Activated T-helper 17 cell treated with anti-CD3 and anti-CD28 coated beads, Interleukin-2, amount 50 U/mL, for 72 hours (primary cell): ENCODE measurements around the gene RNF181. TPM values are rescaled to one million over a fixed set of nuclear protein-coding genes. Genes with fewer than 3 reads are reported as not detected.
A peak's percentile ranks its signal among the peaks of the same experiment; 100 is the strongest.
"Not testable (repeated sequence)": the region's sequence is repeated elsewhere in the genome, so short reads cannot be mapped to it uniquely, and the experiment has no call there.

Source experiments
- ATAC-seq: fragments of 150-1000 bp; cut with Tn5 transposase; replicated peaks from 2 replicates; pipeline ENCODE4 v1.10.0; 2021; ENCODE audit warnings: mild to moderate bottlenecking, moderate library complexity
- H3K27ac Mint-ChIP-seq: one replicate; pipeline ENCODE4 v1.8.0; 2022; ENCODE audit warnings: mixed read lengths
- H3K27me3 Mint-ChIP-seq: one replicate; pipeline ENCODE4 v1.8.0; 2022; ENCODE audit warnings: mixed read lengths
- H3K36me3 Mint-ChIP-seq: one replicate; pipeline ENCODE4 v1.8.0; 2022; ENCODE audit warnings: low read depth, mild to moderate bottlenecking, mixed read lengths
- H3K4me1 Mint-ChIP-seq: one replicate; pipeline ENCODE4 v1.8.0; 2022; ENCODE audit warnings: mixed read lengths
- H3K4me3 Mint-ChIP-seq: one replicate; pipeline ENCODE4 v1.8.0; 2022; ENCODE audit warnings: mild to moderate bottlenecking, mixed read lengths
- H3K9me3 Mint-ChIP-seq: one replicate; pipeline ENCODE4 v1.8.0; 2022; ENCODE audit warnings: mixed read lengths
- total RNA-seq, 2 donors: library from RNA; stranded (reverse); gene quantifications; one replicate each; pipeline ENCODE4 v1.2.3, GENCODE V29; 2022

The RNF181 gene
- total RNA-seq, 2 donors from 2014 or later = 116 to 156 TPM

DNA sequence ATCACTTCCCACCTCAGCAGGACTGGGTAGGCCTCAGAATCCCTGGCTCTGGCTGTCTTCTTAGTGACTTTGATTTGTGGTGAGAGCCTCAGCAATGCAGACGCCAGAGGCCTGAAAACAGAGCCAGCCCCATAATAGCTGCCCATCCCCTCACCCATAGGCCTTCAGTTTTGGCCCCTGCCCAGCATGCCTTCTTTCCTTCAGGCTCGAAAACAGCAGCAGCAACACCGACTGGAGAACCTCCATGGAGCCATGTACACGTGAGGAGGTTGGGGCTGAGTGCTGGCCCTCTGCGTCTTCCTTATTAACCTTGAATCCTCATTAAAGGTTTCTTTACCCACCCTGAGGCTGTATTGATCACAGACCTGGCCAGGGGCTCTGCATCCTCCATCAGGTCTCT, 1.7 kb downstream of the RNF181 start:
- Mint-ChIP-seq H3K27me3 (no peaks in the 10 kb centered on the region), H3K36me3 (peaks cover 45% of the 10 kb centered on the region), H3K27ac (no peak overlapping the region)

DNA sequence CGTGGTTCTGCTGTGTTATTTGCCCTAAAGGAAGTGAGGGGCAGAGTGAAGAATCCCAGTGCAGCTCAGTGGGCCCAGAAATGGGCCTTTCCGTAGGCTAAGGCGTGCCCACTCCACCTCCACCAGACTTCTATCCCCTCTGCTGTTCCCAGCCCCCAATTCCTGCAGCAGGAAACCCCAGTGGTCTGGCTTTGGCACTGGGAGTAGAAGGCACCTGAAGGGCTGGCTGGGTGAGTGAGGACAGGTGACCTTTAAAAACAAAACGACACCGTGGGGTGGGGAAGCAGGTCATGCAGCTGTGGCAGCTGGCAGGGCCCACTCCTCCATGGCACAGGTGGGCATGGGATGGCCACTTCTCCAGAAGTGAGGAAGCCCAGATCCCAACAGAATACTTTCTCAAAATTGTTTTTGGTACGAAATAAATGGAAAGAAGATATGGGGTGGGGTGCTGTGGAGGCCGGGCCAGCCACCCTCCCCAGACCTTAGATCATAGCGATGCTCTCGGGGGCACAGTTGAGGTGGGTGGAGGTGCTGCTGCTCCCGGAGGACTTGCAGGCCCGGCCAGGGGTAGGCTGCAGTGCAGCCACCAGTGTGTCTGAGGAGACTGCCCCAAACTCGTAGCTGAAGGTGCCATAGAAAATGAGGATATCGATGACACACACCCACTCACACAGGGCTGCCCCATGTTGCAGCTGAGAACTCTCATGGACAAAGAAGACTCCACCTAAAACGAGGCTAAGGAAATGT, 3.2 kb downstream of the RNF181 start:
- H3K4me3 Mint-ChIP-seq = no peak overlapping the region
- no peak for ATAC-seq
- H3K36me3 Mint-ChIP-seq = peaks cover 45% of the 10 kb centered on the region
- H3K27ac Mint-ChIP-seq = no peak overlapping the region
- H3K4me1 Mint-ChIP-seq = peaks cover 22% of the 10 kb centered on the region
- no peaks in the 10 kb centered on the region for H3K9me3 Mint-ChIP-seq
- H3K27me3 Mint-ChIP-seq = no peaks in the 10 kb centered on the region

More for the DNA sequence above, 1.7 kb downstream of the RNF181 start:
- H3K4me1 Mint-ChIP-seq = peaks cover 15% of the 10 kb centered on the region
- ATAC-seq = no peak
- no peaks in the 10 kb centered on the region for H3K9me3 Mint-ChIP-seq
- peak overlapping the region; percentile 100 for H3K4me3 Mint-ChIP-seq

DNA sequence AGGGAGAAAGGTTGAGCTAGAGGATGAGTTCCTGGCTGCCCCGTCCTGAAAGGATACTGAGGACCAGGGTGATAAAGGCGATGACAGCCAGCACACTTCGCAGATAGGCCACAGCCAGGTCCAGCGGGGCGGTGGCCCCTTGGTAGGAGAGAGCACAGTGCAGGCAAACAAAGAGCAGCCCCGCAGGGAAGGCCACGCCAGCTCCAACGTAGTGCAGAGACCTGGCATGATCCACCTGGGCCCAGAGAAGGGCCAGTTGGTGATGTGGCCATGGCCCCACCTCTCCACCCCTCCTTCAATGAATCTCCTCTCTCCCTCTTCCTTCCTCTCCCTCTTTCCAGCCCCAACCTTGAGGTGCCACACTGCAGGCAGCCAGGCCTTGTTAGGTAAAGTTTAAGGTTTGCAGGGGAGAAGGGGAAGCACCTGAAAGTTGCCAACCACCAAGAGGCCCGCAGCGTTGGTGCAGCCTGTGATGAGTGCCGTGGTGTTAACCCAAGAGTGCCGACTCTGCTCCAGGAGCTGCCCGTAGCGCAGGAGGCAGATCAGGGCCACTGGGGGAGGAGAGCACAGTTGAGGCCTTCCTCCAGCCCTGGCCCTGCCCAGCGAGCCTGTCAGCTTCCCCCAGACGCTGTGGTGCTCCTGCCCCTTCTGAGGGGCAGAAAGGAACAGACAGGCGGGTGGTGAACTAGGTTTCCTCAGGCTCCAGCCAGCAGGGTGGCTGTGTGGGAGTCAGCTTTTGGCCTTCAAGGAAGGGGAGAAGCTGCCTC, 4.1 kb downstream of the RNF181 start:
- Mint-ChIP-seq H3K27ac (peak overlapping the region; percentile 38), H3K9me3 (no peaks in the 10 kb centered on the region), H3K27me3 (no peaks in the 10 kb centered on the region), H3K4me1 (peaks cover 20% of the 10 kb centered on the region), H3K4me3 (no peak overlapping the region), H3K36me3 (peaks cover 43% of the 10 kb centered on the region)
- ATAC-seq = no peak

DNA sequence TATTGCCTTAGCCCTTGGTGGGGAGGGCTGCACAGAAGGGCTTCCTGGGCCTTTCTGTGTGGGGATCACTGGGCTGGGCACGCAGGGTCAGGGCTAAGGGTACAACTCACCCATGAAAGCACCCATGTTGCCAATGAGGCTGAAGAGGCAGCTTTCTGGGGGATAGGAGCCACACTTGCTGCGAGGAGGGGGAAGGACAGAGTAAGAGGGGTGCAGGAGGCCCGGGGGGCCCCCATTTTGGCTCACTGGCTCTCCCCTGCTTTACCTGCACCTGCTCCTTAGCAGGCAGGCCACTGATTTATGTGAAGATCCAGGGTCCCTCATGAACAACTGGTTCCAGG, 4.7 kb downstream of the RNF181 start:
- Mint-ChIP-seq H3K27ac (peak overlapping the region; percentile 64), H3K36me3 (peaks cover 38% of the 10 kb centered on the region), H3K4me1 (peaks cover 20% of the 10 kb centered on the region), H3K4me3 (no peak overlapping the region), H3K9me3 (no peaks in the 10 kb centered on the region), H3K27me3 (no peaks in the 10 kb centered on the region)
- no peak for ATAC-seq

DNA sequence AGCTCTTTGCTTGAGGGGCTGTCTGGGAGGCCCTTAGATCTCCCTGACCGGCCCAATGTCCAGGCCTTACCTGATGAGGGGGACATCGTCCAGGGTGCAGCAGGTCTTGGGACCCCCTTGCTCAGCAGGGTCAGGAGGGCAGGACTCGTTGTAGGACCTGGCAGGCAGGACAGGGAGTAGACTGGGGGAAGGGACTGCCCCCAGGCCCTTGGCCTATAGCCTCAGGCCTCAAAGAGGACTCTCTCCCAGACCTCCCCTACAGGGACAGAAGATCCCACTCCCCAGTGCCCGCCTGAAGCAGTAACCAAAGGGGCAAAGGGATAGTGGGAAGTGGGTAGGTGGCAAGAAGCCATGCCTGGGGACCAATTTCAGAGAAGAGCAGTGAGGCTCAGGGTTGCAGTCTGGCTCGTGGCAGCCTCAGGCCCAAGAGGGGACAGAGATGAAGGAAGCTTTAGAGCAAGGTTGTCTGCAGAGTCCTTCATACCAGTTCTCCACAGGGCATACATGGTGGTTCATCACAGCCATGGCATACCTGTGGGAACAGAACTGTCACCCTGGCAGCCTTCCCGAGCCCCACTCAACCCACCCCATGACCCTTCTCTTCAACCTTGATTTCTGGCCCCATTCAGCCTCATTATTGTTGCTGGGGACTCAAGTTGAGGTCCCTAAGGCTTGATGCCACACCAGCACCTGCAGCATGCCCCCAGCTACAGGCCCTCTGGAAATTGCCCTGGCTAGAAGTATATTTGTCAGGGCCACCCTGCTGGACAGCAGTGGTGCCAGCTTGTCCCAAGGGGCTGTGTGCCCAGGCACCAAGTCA, 5.6 kb downstream of the RNF181 start:
- Mint-ChIP-seq H3K36me3 (peaks cover 34% of the 10 kb centered on the region), H3K4me1 (peaks cover 18% of the 10 kb centered on the region), H3K27ac (peak overlapping the region; percentile 64), H3K4me3 (peak overlapping the region; percentile 78), H3K9me3 (no peaks in the 10 kb centered on the region), H3K27me3 (no peaks in the 10 kb centered on the region)
- no peak for ATAC-seq

DNA sequence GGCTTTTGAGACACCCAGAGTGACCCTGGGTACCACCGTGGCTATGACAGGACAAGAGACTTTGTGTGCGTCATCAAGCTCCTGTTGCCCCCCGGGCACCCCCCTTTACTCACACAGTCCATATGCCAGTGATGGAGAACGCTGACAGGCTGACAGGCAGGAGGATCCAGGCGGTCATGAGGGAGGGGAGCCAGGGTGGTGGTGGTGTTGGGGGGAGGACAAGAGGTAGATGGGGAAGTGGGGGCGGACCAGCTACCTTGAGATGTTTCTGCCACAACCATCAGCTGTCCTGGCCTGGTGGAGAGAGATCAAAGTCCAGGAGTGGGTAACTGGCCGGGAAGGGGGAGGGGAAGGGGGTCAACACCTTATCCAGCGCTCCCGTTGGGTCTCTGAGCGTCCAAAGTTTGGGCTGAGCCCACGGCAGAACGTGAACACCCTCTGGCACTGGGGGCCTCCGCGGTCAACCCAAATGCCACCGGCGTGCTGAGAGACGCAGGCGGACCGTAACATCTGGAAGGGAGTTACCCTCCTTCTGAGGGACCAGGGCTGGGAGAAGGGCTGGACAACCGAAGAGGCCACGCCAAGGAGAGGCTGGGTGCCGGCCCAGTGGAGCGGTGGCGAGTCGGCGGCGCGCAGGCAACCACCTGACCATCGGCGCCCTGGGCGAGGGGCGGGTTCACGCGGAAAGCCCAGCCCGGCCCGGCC, 6.4 kb downstream of the RNF181 start:
- Mint-ChIP-seq H3K27ac (peak overlapping the region; percentile 64), H3K4me3 (peak overlapping the region; percentile 78), H3K4me1 (peaks cover 18% of the 10 kb centered on the region), H3K27me3 (no peaks in the 10 kb centered on the region), H3K9me3 (no peaks in the 10 kb centered on the region), H3K36me3 (peaks cover 33% of the 10 kb centered on the region)
- peak; percentile 25 for ATAC-seq

DNA sequence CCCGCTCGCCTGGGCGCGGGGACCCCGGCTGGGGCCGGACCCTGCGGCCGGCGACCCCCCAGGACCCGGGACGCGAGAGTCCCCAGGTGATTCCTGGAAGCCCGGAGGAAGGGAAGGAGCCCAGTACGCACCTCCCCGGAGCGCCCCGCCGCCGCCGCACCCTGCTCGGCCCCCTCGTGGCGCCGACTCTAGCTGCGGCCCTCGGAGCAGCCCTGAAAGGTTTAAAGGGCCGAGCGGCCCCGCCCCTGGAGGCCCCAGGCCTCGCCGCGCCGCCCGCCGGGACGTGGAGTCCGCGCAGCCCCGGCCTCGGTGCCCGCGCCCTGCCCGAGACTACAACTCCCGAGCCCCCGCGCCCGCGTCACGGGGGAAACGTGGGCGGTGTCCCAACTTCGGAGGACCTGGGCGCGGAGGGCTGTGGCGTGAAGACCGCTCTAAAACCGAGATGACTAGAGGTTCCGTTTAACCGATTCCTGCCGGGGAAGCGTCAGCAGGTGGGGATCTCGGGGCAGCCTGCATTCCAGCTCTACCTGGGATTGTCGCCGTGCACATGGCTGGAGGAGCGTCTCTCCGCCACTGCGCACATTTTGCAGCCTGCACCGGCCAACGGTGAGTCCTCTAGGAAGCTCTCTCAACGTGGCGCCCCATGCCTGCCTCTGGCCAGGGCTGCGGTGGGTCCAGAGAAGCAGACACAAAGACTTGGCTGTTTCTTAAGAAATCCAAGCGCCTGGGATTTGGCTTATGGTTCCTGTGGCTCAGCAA, 7.1 kb downstream of the RNF181 start, which contains the start of gene TMEM150A:
Gene TMEM150A, minus strand, starts transcription at position 223 of the 759 bp plus-strand sequence. CDS start 750 bp downstream, outside the sequence.
- Mint-ChIP-seq H3K4me1 (peaks cover 18% of the 10 kb centered on the region), H3K36me3 (peaks cover 30% of the 10 kb centered on the region), H3K27me3 (no peaks in the 10 kb centered on the region), H3K9me3 (no peaks in the 10 kb centered on the region), H3K4me3 (peak within 1 kb of the TSS; percentile 80), H3K27ac (peak within 1 kb of the TSS; percentile 72)
- peak; percentile 89 for ATAC-seq

DNA sequence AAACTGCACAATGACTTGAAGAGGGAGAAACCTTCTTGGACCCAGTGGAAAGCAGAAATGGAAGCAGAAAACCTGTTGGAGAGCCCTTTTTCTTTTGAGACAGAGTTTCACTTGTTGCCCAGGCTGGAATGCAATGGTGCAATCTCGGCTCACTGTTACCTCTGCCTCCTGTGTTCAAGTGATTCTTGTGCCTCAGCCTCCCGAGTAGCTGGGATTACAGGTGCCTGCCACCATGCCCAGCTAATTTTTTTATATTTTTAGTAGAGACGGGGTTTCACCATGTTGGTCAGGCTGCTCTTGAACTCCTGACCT, 8.5 kb downstream of the RNF181 start:
- ATAC-seq, H3K9me3 Mint-ChIP-seq, H3K27me3 Mint-ChIP-seq, H3K27ac Mint-ChIP-seq: not testable (repeated sequence)
- H3K4me3 Mint-ChIP-seq = peak overlapping the region; percentile 80
- H3K4me1 Mint-ChIP-seq = peaks cover 18% of the 10 kb centered on the region
- H3K36me3 Mint-ChIP-seq = peaks cover 30% of the 10 kb centered on the region

DNA sequence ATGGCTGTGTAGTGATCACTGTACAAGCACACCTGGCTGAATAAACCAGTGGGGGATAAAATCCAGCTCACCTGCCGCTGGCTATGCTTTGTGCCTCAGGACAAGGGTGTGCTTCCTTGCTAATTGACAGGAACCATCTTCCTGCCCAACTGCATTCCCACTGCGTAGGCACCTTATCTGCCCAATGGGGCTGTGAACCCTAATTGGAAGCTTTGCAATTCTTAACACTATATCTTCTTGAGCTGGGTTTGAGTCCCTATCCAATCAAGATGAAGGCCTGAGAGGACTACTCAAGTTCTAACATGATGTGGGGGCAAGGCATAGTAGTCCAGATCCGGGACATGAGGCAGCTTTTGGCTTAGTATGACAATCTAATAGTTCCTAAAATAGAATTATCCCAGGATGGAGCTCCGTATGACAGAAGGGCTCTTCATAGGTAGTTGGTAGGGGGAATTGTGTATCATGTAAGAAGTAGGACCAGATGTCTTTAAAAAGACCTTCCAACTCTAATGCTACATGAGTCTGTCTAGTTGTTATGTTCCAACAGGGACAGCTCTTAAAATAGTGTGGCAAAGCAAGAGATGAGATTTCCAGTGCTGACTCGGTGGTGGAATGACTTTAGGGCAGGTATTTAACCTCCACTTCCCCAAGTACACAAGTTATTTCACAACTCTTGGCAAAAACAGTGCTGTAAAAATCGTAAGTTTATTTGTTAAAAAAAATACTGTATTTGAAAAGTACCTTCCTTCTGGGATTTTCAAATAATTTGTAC, 9.2 kb downstream of the RNF181 start:
- H3K9me3 Mint-ChIP-seq = no peaks in the 10 kb centered on the region

DNA sequence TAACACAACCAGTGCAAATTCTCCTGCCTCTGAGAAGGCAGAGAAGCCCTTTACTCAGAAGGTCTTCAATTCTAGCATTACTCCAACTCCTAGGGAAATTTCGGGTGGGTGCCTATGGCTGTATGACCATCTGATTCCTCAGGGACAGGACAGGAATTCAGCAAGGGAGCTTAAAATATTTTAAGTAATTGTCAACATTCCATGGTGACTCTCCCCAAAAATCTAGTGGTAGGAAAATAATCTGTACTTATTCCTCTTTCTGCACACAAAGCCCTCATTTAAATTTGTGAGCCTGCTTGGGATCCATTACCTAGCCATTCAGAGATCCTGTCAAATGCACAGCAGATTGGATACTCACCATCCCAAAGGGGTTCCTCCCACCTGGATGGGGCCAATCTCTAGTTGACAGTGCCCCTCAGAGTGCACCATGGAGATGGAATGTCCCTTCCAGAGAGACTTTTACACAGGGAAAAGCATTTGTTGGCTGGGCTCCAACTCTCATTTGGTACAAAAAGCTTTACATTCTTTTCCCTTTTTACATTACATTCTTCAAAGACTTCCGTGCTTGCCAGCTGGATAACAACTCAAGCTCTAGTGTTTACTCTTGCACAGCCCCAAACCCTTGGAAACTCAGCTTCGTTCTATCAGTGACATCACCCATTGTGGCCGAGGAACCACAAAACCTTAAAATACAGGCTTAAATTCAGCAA, 10.0 kb downstream of the RNF181 start:
- peaks cover 17% of the 10 kb centered on the region for H3K4me1 Mint-ChIP-seq
- peaks cover 43% of the 10 kb centered on the region for H3K36me3 Mint-ChIP-seq
- no peak overlapping the region for H3K27ac Mint-ChIP-seq
- no peak for ATAC-seq
- no peaks in the 10 kb centered on the region for H3K27me3 Mint-ChIP-seq
- H3K9me3 Mint-ChIP-seq = no peaks in the 10 kb centered on the region
- H3K4me3 Mint-ChIP-seq = no peak overlapping the region

More for the DNA sequence above, 9.2 kb downstream of the RNF181 start:
- H3K4me1 Mint-ChIP-seq = peaks cover 17% of the 10 kb centered on the region
- peaks cover 35% of the 10 kb centered on the region for H3K36me3 Mint-ChIP-seq
- no peak for ATAC-seq
- H3K27ac Mint-ChIP-seq = no peak overlapping the region
- no peak overlapping the region for H3K4me3 Mint-ChIP-seq
- H3K27me3 Mint-ChIP-seq = no peaks in the 10 kb centered on the region

DNA sequence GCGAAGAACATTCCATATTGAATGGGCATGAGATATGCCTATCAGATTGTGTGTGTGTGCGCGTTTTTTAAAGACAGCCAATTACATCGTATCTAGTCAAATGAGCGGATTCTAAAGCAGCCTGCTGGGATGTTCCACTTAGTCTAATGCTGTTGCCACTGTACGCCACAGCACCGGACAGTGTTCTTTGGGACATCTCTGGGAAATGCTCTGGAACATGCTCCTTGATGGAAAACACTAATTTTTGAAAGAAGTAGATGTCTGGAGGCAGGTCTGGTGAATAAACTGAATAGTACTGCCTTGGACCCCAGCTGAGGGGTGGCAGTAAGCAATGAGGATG, 10.5 kb downstream of the RNF181 start:
- Mint-ChIP-seq H3K9me3 (no peaks in the 10 kb centered on the region), H3K4me3 (no peak overlapping the region), H3K4me1 (peaks cover 17% of the 10 kb centered on the region), H3K27ac (no peak overlapping the region), H3K27me3 (no peaks in the 10 kb centered on the region), H3K36me3 (peaks cover 43% of the 10 kb centered on the region)
- no peak for ATAC-seq

GRCh38 chr2:85607268-85608215, 12.0 kb downstream of the RNF181 start:
- no peaks in the 10 kb centered on the region for H3K27me3 Mint-ChIP-seq
- H3K4me3 Mint-ChIP-seq = no peak overlapping the region
- H3K9me3 Mint-ChIP-seq = no peaks in the 10 kb centered on the region
- no peak for ATAC-seq
- H3K4me1 Mint-ChIP-seq = peaks cover 17% of the 10 kb centered on the region
- peaks cover 43% of the 10 kb centered on the region for H3K36me3 Mint-ChIP-seq
- no peak overlapping the region for H3K27ac Mint-ChIP-seq
